Parathyroid adenoma (tissue), 2 donors: ENCODE data around the gene RASSF4.

Experiments
- H2AFZ ChIP-seq: fragments of 300-600 bp; sonication (generic); one replicate; pipeline ENCODE4 v1.7.0; 2017; ENCODE audit warnings: antibody characterized with exemption, mild to moderate bottlenecking
- H3K27ac ChIP-seq: fragments of 300-600 bp; sonication (generic); one replicate; pipeline ENCODE4 v1.7.0; 2017
- H3K27me3 ChIP-seq: fragments of 300-600 bp; sonication (generic); one replicate; pipeline ENCODE4 v1.7.0; 2017; ENCODE audit warnings: low read length; ENCODE audit not compliant: control insufficient read depth, insufficient read depth
- H3K36me3 ChIP-seq: fragments of 300-600 bp; sonication (generic); one replicate; pipeline ENCODE4 v1.7.0; 2017; ENCODE audit warnings: low read length; ENCODE audit not compliant: control insufficient read depth, insufficient read depth
- H3K4me1 ChIP-seq: fragments of 300-600 bp; sonication (generic); one replicate; pipeline ENCODE4 v1.7.0; 2017; ENCODE audit warnings: control low read depth
- H3K4me2 ChIP-seq: fragments of 300-600 bp; sonication (generic); one replicate; pipeline ENCODE4 v1.7.0; 2017; ENCODE audit warnings: low read length
- H3K4me3 ChIP-seq: fragments of 300-600 bp; sonication (generic); one replicate; pipeline ENCODE4 v1.7.0; 2017; ENCODE audit warnings: low read depth, low read length
- H3K79me2 ChIP-seq: fragments of 300-600 bp; sonication (generic); one replicate; pipeline ENCODE4 v1.7.0; 2017; ENCODE audit warnings: control low read depth
- H3K9ac ChIP-seq: fragments of 300-600 bp; sonication (generic); one replicate; pipeline ENCODE4 v1.7.0; 2017; ENCODE audit warnings: mild to moderate bottlenecking
- H3K9me3 ChIP-seq: fragments of 300-600 bp; sonication (generic); one replicate; pipeline ENCODE4 v1.7.0; 2017; ENCODE audit warnings: low read length; ENCODE audit not compliant: control insufficient read depth
- TF ChIP-seq, protein P1 (sequence below): fragments of 300-600 bp; sonication (generic); IDR thresholded peaks from one replicate; pipeline ENCODE4 v1.7.0; 2017; ENCODE audit warnings: antibody characterized with exemption, mild to moderate bottlenecking
- donor health status: primary hyperparathyroidism.

The RASSF4 gene

DNA sequence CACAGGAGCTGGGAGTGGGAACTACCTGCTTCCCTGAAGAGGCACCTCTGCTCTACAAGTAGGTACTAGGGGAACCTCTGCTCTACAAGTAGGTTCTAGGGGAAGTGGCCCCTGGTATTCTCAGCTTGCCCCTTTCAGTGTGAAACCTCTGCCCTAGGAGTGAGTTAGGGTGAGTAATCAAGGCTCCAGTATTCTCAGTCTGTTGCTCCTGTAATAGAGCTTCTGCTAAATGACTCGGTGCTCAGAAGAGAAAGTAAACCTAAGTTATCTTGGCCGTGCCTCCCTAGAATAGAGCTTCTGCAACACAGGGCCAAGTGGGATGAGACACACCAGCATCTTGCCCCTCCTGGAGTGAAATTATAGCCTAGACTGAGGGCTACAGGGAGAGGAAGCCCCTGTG lies 13.4 kb upstream of the RASSF4 start:
- no peak overlapping the region for H3K4me2 ChIP-seq
- no peak overlapping the region for H2AFZ ChIP-seq
- H3K9ac ChIP-seq, result no peak overlapping the region
- H3K27me3 ChIP-seq, result no peaks in the 10 kb centered on the region
- TF ChIP-seq, protein P1, sequence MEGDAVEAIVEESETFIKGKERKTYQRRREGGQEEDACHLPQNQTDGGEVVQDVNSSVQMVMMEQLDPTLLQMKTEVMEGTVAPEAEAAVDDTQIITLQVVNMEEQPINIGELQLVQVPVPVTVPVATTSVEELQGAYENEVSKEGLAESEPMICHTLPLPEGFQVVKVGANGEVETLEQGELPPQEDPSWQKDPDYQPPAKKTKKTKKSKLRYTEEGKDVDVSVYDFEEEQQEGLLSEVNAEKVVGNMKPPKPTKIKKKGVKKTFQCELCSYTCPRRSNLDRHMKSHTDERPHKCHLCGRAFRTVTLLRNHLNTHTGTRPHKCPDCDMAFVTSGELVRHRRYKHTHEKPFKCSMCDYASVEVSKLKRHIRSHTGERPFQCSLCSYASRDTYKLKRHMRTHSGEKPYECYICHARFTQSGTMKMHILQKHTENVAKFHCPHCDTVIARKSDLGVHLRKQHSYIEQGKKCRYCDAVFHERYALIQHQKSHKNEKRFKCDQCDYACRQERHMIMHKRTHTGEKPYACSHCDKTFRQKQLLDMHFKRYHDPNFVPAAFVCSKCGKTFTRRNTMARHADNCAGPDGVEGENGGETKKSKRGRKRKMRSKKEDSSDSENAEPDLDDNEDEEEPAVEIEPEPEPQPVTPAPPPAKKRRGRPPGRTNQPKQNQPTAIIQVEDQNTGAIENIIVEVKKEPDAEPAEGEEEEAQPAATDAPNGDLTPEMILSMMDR, result no peak
- H3K36me3 ChIP-seq, result no peaks in the 10 kb centered on the region
- H3K27ac ChIP-seq, result no peak overlapping the region
- no peak overlapping the region for H3K4me3 ChIP-seq
- no peaks in the 10 kb centered on the region for H3K4me1 ChIP-seq
- H3K9me3 ChIP-seq, result no peaks in the 10 kb centered on the region
- H3K79me2 ChIP-seq, result no peaks in the 10 kb centered on the region

DNA sequence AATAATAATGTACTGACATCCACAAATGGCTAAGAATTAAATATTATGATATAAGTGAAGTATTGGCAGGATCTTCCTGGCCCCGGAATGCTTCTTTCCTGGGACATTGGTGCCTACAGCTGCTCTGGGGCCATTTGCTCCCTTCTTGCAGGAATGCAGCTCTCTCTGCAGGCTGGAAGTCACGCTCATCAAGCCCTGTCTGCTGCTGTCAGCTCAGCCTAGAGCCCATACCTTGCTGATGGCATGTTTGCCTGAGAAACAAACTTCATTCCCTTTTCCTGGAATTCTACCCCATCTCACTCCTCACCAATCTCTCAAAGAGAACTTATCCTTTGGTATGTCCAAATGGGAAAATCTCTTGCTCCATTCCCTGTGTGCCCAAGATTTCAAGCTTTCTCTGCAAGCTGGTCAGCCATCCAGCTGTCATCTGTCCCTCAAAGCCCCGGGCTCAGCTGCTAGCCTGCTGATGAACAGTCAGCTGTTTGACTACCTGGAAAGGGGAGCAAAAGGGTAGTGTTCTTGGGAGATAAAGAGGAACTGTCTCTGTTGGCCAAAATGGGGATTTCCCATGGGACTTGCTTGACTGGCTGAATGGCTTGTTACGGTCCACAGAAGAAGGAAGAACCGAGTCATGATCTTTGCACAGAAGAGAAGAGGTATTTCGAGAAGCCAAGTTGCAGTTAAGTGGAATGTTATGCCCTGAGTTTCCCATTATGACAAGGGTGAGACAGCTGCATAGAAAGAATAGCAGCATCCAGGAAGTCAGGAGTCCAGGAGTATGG lies 12.0 kb upstream of the RASSF4 start:
- Histone ChIP-seq H3K4me3 (no peak overlapping the region), H3K4me1 (no peaks in the 10 kb centered on the region), H3K9me3 (no peaks in the 10 kb centered on the region), H3K27me3 (no peaks in the 10 kb centered on the region), H3K79me2 (no peaks in the 10 kb centered on the region), H3K27ac (no peak overlapping the region), H3K4me2 (no peak overlapping the region), H3K9ac (no peak overlapping the region), H2AFZ (no peak overlapping the region), H3K36me3 (no peaks in the 10 kb centered on the region)
- TF ChIP-seq, protein P1, result no peak

DNA sequence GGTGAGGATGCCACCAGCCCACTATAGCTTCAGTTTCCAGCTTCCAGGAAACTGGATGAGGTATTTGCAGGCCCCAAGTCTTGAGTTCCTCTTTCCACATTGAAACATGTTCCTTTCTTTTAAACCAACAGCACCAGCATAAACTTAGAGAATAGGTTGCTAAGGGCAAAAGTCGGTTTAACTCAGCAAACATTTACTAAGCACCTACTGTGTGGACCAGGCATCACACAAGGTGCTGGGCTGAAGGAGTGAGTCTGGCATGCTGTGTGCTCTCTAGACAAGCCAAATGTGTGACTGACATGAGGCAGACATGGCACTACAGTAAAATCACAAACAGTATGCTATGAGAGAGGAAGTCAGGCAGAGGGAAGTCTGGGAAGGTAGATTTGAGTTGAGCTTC lies 11.0 kb upstream of the RASSF4 start:
- no peaks in the 10 kb centered on the region for H3K4me1 ChIP-seq
- H3K36me3 ChIP-seq, result no peaks in the 10 kb centered on the region
- TF ChIP-seq, protein P1, result no peak
- no peaks in the 10 kb centered on the region for H3K79me2 ChIP-seq
- no peak overlapping the region for H3K4me2 ChIP-seq
- H3K4me3 ChIP-seq, result no peak overlapping the region
- H3K27me3 ChIP-seq, result no peaks in the 10 kb centered on the region
- no peak overlapping the region for H2AFZ ChIP-seq
- no peak overlapping the region for H3K27ac ChIP-seq
- no peak overlapping the region for H3K9ac ChIP-seq
- no peaks in the 10 kb centered on the region for H3K9me3 ChIP-seq

DNA sequence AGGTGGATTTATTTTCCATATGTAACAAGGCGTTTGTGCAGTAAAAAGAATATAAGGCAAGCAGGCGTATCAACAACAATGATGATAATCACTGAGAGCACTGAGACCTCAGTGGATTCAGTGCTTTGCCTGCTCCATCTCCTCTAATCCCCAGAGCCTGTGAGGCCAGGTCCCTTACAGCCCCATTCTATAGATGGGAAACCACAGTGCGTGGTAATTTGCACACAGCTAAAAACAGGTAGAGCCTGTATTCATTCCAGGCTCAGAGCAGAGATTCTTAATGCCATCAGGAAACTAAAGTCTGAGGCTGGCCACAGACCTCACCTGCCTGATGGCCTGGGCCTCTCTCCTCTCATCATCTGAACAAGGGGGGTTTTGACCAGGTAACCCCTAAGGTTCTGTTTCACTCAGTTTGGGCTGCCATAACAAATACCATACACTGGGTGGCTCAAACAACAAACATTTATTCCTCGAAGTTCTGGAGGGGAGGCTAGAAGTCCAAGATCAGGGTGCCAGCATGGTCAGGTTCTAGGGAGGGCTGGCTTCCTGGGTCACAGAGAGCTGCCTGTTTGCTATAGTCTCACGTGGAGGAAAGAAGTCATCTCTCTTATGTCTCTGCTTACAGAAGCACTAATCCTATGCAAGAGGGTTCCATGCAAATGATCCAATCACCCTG lies 10.3 kb upstream of the RASSF4 start:
- Histone ChIP-seq H3K9ac (no peak overlapping the region), H3K27me3 (no peaks in the 10 kb centered on the region), H3K4me3 (no peak overlapping the region), H3K36me3 (no peaks in the 10 kb centered on the region), H3K4me1 (no peaks in the 10 kb centered on the region), H3K79me2 (no peaks in the 10 kb centered on the region), H3K4me2 (no peak overlapping the region), H3K9me3 (no peaks in the 10 kb centered on the region), H3K27ac (no peak overlapping the region), H2AFZ (no peak overlapping the region)
- TF ChIP-seq, protein P1, result no peak
